Measurements from ENCODE around the gene F13B. TPM values are rescaled to one million over a fixed set of nuclear protein-coding genes. Genes with fewer than 3 reads are reported as not detected.

Gene F13B
- total and polyA plus RNA-seq, 12 donors = not detected

- Histone ChIP-seq H3K27me3 (no peaks in the 10 kb centered on the region), H3K4me1 (replicated peaks in 1 of 2) (no peaks in the 10 kb centered on the region), H3K9me3 (replicated peaks in 1 of 3) (no peaks in the 10 kb centered on the region), H3K4me3 (no peak overlapping the region), H3K36me3 (replicated peaks in 1 of 2) (no peaks in the 10 kb centered on the region), H3K27ac (no peak overlapping the region)
- TF ChIP-seq CTCF (IDR thresholded peaks at IDR 0.05) (no peak), POLR2A (IDR thresholded peaks at IDR 0.05) (no peak)
- intact Hi-C loops (cut with DNase I) = no loop called here
- no peak for DNase-seq
Observed at GRCh38 chr1:197029749-197030148, 37.3 kb downstream of the F13B start.

- DNase-seq = no peak
- Histone ChIP-seq H3K4me1 (replicated peaks in 1 of 2) (no peaks in the 10 kb centered on the region), H3K9me3 (replicated peaks in 1 of 3) (no peaks in the 10 kb centered on the region), H3K36me3 (replicated peaks in 1 of 2) (no peaks in the 10 kb centered on the region), H3K27ac (no peak overlapping the region), H3K27me3 (no peaks in the 10 kb centered on the region), H3K4me3 (no peak overlapping the region)
- TF ChIP-seq CTCF (IDR thresholded peaks at IDR 0.05) (no peak), POLR2A (IDR thresholded peaks at IDR 0.05) (no peak)
- 78 to 86% (median 84%) methylated on average over 6 of the region's 6 CpGs for WGBS, 4 donors
- intact Hi-C loops (cut with DNase I) = no loop called here
Observed at GRCh38 chr1:197027359-197027758, 39.7 kb downstream of the F13B start.

GRCh38 chr1:197024460-197024859 is 42.6 kb downstream of the F13B start:
- intact Hi-C loops (cut with DNase I) = no loop called here
- no peaks in the 10 kb centered on the region for H3K9me3 ChIP-seq (replicated peaks in 1 of 3)
- no peak for DNase-seq
- 0 to 94% (median 66%) methylated on average over 1 of the region's 1 CpG for WGBS, 4 donors
- no peak for TF ChIP-seq POLR2A (IDR thresholded peaks at IDR 0.05)
- no peak for TF ChIP-seq CTCF (IDR thresholded peaks at IDR 0.05)
- no peaks in the 10 kb centered on the region for H3K36me3 ChIP-seq (replicated peaks in 1 of 2)
- no peak overlapping the region for H3K27ac ChIP-seq
- no peak overlapping the region for H3K4me3 ChIP-seq
- no peaks in the 10 kb centered on the region for H3K4me1 ChIP-seq (replicated peaks in 1 of 2)
- H3K27me3 ChIP-seq = no peaks in the 10 kb centered on the region

GRCh38 chr1:197021716-197022115 is 45.3 kb downstream of the F13B start:
- WGBS, 4 donors = 33 to 45% (median 40%) methylated on average over 4 of the region's 4 CpGs
- intact Hi-C loops (cut with DNase I) = no loop called here

More at GRCh38 chr1:197021716-197022115, 45.3 kb downstream of the F13B start:
- DNase-seq = no peak
- Histone ChIP-seq H3K36me3 (replicated peaks in 1 of 2) (no peaks in the 10 kb centered on the region), H3K27me3 (no peaks in the 10 kb centered on the region), H3K9me3 (replicated peaks in 1 of 3) (no peaks in the 10 kb centered on the region), H3K4me3 (no peak overlapping the region), H3K27ac (no peak overlapping the region), H3K4me1 (replicated peaks in 1 of 2) (no peaks in the 10 kb centered on the region)
- TF ChIP-seq CTCF (IDR thresholded peaks at IDR 0.05) (no peak), POLR2A (IDR thresholded peaks at IDR 0.05) (no peak)
